ENCODE results near the gene GLG1.

DNA sequence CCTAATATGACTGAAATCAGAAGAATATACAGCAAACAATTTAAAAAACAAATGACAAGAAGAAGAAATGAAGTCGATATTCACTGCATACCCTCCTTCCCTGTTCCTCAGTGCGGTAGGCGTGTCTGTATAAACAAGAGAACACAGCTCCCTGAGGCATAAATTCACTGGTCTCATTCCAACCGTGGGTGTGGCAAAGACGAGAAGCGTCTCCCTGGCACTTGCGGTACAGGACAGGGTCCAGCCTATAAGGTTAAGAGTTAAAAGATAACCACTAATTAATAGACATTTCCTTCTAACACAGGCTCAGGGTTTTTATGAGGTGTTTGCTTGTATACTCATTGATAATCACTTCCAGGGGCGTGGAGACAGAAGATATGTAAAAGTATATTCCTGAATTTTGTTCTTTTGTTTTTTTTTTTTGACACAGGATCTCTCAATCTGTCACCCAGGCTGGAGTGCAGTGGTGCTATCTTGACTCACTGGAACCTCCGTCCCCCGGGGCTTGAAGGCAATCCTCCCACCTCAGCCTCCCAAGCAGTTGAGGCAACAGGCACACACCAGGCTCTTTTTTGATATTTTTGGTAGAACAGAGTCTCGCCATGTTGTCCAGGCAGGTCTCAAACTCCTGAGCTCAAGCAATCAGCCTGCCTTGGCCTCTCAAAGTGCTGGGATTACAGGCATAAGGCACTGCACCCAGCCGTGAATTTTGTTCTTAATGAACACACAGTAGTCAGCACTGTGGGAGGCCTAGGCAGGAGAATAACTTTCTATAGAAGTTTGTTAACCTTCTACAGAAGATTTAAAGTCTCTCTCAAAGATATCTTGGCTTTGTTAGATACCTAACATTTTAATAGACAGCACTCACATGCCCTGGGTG is 126.5 kb downstream of the GLG1 start:
- TF ChIP-seq, protein P1, sequence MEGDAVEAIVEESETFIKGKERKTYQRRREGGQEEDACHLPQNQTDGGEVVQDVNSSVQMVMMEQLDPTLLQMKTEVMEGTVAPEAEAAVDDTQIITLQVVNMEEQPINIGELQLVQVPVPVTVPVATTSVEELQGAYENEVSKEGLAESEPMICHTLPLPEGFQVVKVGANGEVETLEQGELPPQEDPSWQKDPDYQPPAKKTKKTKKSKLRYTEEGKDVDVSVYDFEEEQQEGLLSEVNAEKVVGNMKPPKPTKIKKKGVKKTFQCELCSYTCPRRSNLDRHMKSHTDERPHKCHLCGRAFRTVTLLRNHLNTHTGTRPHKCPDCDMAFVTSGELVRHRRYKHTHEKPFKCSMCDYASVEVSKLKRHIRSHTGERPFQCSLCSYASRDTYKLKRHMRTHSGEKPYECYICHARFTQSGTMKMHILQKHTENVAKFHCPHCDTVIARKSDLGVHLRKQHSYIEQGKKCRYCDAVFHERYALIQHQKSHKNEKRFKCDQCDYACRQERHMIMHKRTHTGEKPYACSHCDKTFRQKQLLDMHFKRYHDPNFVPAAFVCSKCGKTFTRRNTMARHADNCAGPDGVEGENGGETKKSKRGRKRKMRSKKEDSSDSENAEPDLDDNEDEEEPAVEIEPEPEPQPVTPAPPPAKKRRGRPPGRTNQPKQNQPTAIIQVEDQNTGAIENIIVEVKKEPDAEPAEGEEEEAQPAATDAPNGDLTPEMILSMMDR (IDR thresholded peaks at IDR 0.05), result no peak
- no peak for TF ChIP-seq POLR2A (IDR thresholded peaks at IDR 0.05)

All from right lobe of liver (tissue), 4 donors.